T-helper 2 cell (primary cell): ENCODE results near the gene CNTN4.
"Not testable (repeated sequence)": the region's sequence is repeated elsewhere in the genome, so short reads cannot be mapped to it uniquely, and the experiment has no call there.

Source experiments
- DNase-seq, 5 experiments: peaks; one replicate each; pipeline versions ENCODE4 v3.0.0 to v3.0.0-alpha.2; 2012 to 2022
- total RNA-seq, 2 donors: gene quantifications; one replicate each; lab custom pipeline; 2026; lab: John Stamatoyannopoulos, UW

CNTN4 gene
- total RNA-seq: 0 to 0.07 reads per million in 2 donors

DNA sequence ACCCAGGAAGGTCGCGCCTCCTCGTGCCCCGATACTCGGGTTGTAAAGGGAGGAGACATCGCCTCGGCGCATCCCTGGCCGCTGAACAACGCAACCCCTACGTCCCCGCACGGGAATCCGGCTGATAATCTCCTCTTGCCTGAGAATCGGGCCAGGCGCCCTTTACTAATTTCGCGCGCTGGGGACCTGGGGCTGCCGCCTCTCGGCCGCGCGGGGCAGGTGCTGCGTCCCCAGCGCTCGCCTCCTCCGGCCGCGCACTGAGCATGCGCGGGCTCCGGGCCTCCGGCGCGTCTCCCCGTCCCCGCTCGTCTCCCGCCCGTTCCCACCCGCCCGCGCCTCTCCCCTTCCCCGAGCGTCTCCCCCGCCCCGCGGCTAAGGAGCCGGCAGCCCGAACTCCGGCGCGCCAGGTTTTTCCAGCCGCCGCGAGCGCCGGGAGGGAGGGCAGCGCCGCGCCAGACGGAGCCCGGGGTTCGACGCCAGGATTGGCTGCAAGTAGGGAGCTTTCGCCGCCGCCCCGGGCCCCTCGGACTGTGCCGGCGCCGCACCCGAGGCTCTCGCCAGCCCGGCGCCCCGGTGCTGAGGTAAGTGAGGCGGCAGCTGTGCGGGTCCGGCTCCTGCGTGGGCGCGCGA is at the start of gene CNTN4:
Gene CNTN4, plus strand, starts transcription at position 469 of the 630 bp plus-strand sequence.
- peak in 1 of 5 experiments; percentile 26 for DNase-seq

DNA sequence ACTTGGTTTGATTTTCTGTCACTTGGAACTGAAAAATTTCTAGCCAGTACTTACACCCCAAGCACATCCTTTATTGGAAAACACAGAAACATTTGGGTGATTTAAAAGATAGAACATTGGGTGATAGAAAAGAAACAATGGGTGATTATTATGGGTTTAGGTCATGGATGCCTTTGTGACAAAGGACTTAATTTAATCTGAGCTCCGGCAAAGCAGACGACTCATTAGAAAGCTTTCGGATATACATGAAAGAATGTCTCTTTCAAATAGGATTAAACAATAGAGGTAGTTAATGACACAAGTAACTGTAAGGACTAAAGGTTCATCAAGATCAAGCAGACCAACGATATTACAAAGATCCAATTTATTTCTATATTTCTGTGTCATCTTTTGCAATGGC is 37.3 kb upstream of the CNTN4 start:
- no peak for DNase-seq

GRCh38 chr3:2071531-2071930 is 27.1 kb upstream of the CNTN4 start:
- no peak for DNase-seq

DNA sequence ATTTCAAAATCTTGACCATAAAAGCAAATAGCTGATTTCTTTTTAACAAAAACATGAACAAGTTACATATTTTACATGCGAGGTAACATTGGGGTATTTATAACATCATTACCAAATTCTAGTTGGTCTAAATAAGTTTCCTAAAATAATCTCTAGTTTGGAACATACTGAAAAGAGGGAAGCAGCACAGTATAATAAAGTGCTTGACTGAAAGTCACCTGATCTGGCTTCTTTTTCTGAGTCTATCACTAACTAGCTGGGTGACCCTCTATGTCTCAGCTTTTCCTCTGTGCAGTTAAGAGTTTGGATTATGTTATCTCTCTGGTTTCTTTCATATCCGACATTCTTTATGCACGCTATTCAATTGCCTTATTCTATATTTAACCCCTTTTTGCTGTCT is 19.8 kb upstream of the CNTN4 start:
- no peak for DNase-seq

DNA sequence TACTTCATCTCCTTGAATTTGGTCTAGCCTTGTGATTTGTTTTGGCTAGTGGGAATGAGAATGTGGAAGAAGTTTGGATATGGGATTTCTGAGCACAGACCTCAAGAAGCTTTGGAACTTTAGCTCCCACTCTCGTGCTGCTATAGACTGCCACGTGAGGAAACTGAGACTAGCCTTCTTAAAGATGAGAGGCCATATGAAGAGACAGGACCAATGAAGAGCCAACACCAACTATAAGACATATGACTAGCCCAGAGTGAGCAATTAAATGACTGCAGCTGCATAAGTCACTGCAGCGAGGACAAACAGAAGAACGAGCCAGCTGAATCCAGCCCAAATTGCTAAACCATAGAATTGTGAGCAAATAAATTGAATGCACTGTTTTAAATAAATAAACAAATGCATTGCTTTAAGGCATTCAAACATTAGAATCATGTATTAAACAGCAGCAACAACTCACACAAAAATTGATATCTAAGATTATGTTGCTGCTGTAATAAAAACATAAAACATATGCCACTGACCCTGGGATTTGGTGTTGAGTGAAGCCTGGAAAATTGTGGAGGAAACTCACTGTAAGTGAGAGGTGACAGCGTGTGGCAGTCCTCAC is 15.7 kb upstream of the CNTN4 start:
- no peak for DNase-seq

DNA sequence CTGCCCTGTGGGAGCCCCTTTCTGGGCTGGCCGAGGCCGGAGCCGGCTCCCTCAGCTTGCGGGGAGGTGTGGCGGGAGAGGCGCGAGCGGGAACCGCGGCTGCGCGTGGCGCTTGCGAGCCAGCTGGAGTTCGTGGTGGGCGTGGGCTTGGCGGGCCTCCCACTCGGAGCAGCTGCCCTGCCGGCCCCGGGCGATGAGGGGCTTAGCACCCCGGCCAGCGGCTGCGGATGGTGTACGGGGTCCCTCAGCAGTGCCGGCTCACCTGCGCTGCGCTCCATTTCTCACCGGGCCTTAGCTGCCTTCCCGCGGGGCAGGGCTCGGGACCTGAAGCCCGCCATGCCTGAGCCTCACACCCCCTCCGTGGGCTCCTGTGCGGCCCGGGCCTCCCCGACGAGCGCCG is 15.1 kb upstream of the CNTN4 start:
- DNase-seq: not testable (repeated sequence)

DNA sequence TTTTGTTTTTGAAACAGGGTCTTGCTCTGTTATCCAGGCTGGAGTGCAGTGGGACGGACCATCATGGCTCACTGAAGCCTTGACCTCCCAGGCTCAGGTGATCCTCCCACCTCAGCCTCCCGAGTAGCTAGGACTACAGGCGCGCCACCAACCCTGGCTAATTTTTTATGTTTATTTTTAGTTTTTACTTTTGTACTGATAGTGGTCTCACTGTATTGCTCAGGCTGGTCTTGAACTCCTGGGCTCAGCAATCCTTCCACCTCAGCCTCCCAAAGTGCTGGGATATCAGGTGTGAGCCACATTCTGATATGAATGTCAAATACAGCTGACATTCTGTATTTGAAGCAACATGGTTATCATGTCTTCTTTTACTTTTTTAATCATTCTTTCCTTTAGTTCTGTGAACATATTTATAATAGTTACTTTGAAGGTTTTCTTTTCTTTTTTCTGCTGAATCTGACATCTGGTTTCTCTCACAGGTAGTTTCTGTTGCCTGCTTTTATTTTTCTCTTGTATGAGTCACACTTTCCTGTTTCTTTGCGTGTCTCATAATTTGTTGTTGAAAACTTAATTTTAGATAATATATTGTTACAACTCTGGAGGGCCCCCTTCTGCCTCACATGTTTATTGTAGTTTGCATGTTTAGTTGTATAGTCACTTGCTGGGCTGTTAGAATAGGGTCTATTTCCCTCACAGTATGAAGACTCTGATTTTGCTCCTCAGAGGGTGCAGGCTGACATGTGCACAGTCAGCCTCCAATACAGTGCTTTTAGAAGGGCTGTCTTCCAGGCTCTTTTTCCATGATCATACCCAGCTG is 8.4 kb upstream of the CNTN4 start:
- DNase-seq: no peak

DNA sequence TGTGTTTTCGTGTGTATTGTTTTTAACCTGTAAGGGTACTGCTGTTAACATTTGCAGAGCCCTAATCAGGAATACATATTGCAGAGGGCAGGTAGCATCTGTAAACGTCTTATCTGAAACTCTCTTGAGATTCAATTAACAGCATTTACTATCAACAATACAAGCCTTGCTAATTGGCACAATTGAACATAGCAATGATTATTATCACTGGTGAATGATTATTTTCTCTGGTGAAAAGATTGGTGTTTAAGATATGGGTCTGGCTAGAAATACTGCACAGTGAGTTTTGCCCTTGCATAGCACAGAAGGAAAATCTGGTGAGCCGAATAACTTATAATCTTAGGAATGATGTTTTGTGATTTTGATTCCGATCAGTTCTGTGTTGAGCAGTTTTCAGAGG is 5.9 kb upstream of the CNTN4 start:
- no peak for DNase-seq

- no peak for DNase-seq
Measured at GRCh38 chr3:2094941-2095340, 3.7 kb upstream of the CNTN4 start.

GRCh38 chr3:2096216-2096615 is 2.5 kb upstream of the CNTN4 start:
- no peak for DNase-seq

GRCh38 chr3:2097641-2098191 is 950 bp upstream of the CNTN4 start:
- DNase-seq: no peak

DNA sequence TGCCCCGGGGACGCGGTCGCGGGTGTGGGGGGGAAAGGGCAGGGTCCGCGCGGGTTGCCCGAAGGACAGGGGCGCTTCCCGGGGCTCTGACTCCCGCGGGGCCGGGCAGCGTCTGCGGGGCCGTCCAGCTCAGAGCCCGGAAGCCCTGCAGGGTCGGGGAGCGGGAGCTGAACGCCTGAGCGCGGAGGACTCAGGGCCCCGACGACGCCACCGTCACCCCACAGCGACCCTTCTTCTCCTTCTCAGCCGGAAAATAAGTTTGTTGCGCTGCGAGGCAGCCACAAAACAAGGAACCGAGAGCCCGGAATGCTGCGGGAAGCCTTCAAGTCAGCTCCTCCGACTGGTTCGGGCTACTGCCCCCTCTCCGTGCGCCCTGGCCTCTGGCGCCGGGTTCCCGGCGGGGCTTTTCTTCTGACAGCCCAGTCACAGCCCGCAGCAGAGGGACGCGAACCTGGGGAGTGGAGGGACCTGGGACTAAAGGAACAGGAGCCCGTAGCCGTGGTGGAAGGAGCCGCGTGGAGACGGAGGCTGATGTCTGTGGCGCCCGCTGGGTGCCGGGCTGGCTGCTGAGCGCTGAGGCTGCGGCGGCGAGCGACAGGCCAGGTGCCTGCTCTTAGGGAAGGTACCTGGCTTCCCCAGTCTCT is 484 bp downstream of the CNTN4 start:
- DNase-seq: no peak

GRCh38 chr3:2099779-2100191 is 1.1 kb downstream of the CNTN4 start:
- DNase-seq: no peak

GRCh38 chr3:2106438-2106837 is 7.8 kb downstream of the CNTN4 start:
- DNase-seq: no peak

- no peak for DNase-seq
Measured at GRCh38 chr3:2110597-2111117, 12.0 kb downstream of the CNTN4 start.

- DNase-seq: no peak
Measured at GRCh38 chr3:2114617-2115275, 16.1 kb downstream of the CNTN4 start.

- no peak for DNase-seq
Measured at GRCh38 chr3:2130726-2131125, 32.1 kb downstream of the CNTN4 start.

GRCh38 chr3:2133146-2133545 is 34.5 kb downstream of the CNTN4 start:
- DNase-seq: no peak

GRCh38 chr3:2137651-2138050 is 39.0 kb downstream of the CNTN4 start:
- no peak for DNase-seq

- DNase-seq: no peak
Measured at GRCh38 chr3:2141482-2141881, 42.8 kb downstream of the CNTN4 start.

DNA sequence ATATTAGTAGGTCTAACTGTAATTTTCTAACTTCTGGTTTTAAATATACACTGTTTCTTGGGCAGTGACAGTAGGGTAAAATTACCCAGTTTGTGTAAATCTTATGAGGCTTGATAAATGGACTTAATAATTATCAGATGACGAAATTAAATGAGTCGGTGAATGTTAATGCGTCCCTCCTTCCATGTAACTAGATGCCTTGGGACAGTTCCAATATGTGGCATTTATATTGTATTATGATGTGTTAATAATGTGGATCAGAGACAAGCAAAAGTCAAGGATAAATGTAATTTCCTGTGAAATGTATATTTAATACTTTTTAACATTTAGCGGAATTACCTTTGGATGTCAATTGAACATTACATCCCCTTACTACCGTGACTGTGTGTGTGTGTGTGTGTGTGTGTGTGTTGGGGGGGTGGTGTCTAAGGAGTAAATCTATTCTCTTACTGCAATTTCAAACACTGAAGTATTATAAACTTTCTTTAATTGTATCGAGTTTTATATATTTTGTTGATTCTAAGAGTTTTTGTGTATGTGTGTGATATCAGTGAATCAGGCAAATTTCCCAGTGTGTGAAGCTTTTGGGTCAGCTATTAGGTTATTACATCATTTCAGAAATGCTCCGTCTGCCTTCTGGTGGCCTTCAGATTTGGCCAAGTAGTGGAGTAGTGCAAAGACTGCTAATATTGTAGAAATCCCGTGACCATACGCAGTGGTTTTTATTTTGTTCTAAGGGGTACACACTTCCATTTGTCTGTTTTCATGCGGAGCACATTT is 50.1 kb downstream of the CNTN4 start:
- no peak for DNase-seq
